ENCODE measurements around the gene KIF5C.

Gene KIF5C

DNA sequence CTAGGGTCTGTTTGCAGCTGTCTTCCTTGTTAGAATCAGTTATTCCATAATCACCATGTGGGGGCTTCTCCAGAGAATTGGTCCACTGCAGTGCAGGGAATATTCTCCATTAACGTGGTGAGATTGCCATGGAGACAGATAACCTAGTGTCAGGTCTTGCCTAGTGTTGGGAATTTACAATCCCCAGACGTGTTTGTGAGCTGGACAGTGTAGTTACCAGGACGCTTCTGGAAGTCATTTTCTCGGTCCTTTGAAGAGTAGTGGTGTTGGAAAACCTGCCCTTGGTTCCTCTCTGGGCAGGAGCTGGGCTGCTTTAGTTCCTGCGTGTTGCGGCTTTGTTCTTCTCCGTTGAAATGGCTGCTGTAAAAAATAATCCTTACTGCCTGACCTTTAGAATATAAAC lies 94.6 kb downstream of the KIF5C start (continued):
- TF ChIP-seq, protein P1, sequence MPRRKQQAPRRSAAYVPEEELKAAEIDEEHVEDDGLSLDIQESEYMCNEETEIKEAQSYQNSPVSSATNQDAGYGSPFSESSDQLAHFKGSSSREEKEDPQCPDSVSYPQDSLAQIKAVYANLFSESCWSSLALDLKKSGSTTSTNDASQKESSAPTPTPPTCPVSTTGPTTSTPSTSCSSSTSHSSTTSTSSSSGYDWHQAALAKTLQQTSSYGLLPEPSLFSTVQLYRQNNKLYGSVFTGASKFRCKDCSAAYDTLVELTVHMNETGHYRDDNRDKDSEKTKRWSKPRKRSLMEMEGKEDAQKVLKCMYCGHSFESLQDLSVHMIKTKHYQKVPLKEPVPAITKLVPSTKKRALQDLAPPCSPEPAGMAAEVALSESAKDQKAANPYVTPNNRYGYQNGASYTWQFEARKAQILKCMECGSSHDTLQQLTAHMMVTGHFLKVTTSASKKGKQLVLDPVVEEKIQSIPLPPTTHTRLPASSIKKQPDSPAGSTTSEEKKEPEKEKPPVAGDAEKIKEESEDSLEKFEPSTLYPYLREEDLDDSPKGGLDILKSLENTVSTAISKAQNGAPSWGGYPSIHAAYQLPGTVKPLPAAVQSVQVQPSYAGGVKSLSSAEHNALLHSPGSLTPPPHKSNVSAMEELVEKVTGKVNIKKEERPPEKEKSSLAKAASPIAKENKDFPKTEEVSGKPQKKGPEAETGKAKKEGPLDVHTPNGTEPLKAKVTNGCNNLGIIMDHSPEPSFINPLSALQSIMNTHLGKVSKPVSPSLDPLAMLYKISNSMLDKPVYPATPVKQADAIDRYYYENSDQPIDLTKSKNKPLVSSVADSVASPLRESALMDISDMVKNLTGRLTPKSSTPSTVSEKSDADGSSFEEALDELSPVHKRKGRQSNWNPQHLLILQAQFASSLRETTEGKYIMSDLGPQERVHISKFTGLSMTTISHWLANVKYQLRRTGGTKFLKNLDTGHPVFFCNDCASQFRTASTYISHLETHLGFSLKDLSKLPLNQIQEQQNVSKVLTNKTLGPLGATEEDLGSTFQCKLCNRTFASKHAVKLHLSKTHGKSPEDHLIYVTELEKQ (tag by site-specific recombination; IDR thresholded peaks at IDR 0.05; ENCODE audit: borderline replicate concordance) = no peak
- TF ChIP-seq, protein P2, sequence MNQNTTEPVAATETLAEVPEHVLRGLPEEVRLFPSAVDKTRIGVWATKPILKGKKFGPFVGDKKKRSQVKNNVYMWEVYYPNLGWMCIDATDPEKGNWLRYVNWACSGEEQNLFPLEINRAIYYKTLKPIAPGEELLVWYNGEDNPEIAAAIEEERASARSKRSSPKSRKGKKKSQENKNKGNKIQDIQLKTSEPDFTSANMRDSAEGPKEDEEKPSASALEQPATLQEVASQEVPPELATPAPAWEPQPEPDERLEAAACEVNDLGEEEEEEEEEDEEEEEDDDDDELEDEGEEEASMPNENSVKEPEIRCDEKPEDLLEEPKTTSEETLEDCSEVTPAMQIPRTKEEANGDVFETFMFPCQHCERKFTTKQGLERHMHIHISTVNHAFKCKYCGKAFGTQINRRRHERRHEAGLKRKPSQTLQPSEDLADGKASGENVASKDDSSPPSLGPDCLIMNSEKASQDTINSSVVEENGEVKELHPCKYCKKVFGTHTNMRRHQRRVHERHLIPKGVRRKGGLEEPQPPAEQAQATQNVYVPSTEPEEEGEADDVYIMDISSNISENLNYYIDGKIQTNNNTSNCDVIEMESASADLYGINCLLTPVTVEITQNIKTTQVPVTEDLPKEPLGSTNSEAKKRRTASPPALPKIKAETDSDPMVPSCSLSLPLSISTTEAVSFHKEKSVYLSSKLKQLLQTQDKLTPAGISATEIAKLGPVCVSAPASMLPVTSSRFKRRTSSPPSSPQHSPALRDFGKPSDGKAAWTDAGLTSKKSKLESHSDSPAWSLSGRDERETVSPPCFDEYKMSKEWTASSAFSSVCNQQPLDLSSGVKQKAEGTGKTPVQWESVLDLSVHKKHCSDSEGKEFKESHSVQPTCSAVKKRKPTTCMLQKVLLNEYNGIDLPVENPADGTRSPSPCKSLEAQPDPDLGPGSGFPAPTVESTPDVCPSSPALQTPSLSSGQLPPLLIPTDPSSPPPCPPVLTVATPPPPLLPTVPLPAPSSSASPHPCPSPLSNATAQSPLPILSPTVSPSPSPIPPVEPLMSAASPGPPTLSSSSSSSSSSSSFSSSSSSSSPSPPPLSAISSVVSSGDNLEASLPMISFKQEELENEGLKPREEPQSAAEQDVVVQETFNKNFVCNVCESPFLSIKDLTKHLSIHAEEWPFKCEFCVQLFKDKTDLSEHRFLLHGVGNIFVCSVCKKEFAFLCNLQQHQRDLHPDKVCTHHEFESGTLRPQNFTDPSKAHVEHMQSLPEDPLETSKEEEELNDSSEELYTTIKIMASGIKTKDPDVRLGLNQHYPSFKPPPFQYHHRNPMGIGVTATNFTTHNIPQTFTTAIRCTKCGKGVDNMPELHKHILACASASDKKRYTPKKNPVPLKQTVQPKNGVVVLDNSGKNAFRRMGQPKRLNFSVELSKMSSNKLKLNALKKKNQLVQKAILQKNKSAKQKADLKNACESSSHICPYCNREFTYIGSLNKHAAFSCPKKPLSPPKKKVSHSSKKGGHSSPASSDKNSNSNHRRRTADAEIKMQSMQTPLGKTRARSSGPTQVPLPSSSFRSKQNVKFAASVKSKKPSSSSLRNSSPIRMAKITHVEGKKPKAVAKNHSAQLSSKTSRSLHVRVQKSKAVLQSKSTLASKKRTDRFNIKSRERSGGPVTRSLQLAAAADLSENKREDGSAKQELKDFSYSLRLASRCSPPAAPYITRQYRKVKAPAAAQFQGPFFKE (tag by site-specific recombination; IDR thresholded peaks at IDR 0.05; ENCODE audit: borderline replicate concordance) = no peak
- TF ChIP-seq YY1 (tag by site-specific recombination; IDR thresholded peaks at IDR 0.05) (no peak), ZNF792 (tag by site-specific recombination; IDR thresholded peaks at IDR 0.05) (no peak), ZNF157 (tag by site-specific recombination; IDR thresholded peaks at IDR 0.05) (no peak), REPIN1 (tag by site-specific recombination; IDR thresholded peaks at IDR 0.05; ENCODE audit: low read depth) (no peak), IKZF3 (tag by site-specific recombination; IDR thresholded peaks at IDR 0.05) (no peak)
- TF ChIP-seq, protein P3, sequence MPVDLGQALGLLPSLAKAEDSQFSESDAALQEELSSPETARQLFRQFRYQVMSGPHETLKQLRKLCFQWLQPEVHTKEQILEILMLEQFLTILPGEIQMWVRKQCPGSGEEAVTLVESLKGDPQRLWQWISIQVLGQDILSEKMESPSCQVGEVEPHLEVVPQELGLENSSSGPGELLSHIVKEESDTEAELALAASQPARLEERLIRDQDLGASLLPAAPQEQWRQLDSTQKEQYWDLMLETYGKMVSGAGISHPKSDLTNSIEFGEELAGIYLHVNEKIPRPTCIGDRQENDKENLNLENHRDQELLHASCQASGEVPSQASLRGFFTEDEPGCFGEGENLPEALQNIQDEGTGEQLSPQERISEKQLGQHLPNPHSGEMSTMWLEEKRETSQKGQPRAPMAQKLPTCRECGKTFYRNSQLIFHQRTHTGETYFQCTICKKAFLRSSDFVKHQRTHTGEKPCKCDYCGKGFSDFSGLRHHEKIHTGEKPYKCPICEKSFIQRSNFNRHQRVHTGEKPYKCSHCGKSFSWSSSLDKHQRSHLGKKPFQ (tag by site-specific recombination; IDR thresholded peaks at IDR 0.05) = no peak
- TF ChIP-seq, protein P4, sequence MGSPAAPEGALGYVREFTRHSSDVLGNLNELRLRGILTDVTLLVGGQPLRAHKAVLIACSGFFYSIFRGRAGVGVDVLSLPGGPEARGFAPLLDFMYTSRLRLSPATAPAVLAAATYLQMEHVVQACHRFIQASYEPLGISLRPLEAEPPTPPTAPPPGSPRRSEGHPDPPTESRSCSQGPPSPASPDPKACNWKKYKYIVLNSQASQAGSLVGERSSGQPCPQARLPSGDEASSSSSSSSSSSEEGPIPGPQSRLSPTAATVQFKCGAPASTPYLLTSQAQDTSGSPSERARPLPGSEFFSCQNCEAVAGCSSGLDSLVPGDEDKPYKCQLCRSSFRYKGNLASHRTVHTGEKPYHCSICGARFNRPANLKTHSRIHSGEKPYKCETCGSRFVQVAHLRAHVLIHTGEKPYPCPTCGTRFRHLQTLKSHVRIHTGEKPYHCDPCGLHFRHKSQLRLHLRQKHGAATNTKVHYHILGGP (tag by site-specific recombination; IDR thresholded peaks at IDR 0.05) = no peak

DNA sequence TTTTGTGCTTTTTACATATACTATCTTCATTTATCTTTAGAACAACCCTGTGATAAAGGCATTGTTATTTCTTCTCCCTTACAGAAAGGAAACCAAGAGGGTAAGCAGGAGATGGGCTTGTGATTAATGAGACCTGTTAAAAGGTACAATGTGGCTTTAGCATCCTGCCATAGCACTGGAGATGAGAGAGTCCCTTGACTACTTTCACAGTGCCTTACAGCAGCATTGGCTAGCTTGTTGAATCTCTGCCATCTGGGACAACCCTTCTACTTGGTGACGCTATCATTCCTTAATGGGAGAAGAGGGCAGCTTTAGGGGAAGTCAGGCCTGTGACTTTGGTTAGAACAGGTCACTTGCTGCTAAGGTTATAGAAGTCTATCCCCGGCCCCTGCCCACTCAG lies 95.4 kb downstream of the KIF5C start:
- ChIA-PET CTCF (interaction anchor here (0.6 kb wide), 1 partner anchor 941 kb away, joined by 4 read pairs; no protein-coding TSS in a partner anchor), POLR2A (no interaction called here)
- Histone ChIP-seq H3K36me3 (ENCODE audit: control insufficient read depth in 2 of 2, insufficient read depth in 1 of 2, low read length in 2 of 2) (peaks cover 0 to 62% of the 10 kb centered on the region in 2 experiments; a peak in 1 of 3 replicates), H3K27ac (ENCODE audit: extremely low read depth, low read depth, low read length) (no peak overlapping the region), H3K4me3 (ENCODE audit: low read depth, low read length) (no peak overlapping the region), H3K4me1 (ENCODE audit: control insufficient read depth, insufficient read depth, low read length) (no peaks in the 10 kb centered on the region), H3K9me3 (ENCODE audit: control insufficient read depth, insufficient read depth, low read depth, low read length) (no peaks in the 10 kb centered on the region)
- no peak for TF ChIP-seq ZNF239 (tag by site-specific recombination; IDR thresholded peaks at IDR 0.05)
- TF ChIP-seq ZNF473 (tag by site-specific recombination; IDR thresholded peaks at IDR 0.05) = no peak
- TF ChIP-seq, protein P5, sequence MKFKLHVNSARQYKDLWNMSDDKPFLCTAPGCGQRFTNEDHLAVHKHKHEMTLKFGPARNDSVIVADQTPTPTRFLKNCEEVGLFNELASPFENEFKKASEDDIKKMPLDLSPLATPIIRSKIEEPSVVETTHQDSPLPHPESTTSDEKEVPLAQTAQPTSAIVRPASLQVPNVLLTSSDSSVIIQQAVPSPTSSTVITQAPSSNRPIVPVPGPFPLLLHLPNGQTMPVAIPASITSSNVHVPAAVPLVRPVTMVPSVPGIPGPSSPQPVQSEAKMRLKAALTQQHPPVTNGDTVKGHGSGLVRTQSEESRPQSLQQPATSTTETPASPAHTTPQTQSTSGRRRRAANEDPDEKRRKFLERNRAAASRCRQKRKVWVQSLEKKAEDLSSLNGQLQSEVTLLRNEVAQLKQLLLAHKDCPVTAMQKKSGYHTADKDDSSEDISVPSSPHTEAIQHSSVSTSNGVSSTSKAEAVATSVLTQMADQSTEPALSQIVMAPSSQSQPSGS (tag by site-specific recombination; IDR thresholded peaks at IDR 0.05; ENCODE audit: low read depth) = no peak
- no peak for TF ChIP-seq ZNF600 (tag by site-specific recombination; IDR thresholded peaks at IDR 0.05)
- no peak for TF ChIP-seq ZNF394 (tag by site-specific recombination; IDR thresholded peaks at IDR 0.05; ENCODE audit: borderline replicate concordance)
- TF ChIP-seq ZNF529 (tag by site-specific recombination; IDR thresholded peaks at IDR 0.05; ENCODE audit: insufficient replicate concordance) = no peak
- no peak for TF ChIP-seq KLF9 (tag by site-specific recombination; IDR thresholded peaks at IDR 0.05; ENCODE audit: low read depth)
- TF ChIP-seq, protein P6, sequence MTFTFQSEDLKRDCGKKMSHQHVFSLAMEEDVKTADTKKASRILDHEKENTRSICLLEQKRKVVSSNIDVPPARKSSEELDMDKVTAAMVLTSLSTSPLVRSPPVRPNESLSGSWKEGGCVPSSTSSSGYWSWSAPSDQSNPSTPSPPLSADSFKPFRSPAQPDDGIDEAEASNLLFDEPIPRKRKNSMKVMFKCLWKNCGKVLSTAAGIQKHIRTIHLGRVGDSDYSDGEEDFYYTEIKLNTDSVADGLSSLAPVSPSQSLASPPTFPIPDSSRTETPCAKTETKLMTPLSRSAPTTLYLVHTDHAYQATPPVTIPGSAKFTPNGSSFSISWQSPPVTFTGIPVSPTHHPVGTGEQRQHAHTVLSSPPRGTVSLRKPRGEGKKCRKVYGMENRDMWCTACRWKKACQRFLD (tag by site-specific recombination; IDR thresholded peaks at IDR 0.05) = no peak
- TF ChIP-seq ZNF221 (tag by site-specific recombination; IDR thresholded peaks at IDR 0.05; ENCODE audit: borderline replicate concordance) = no peak
- TF ChIP-seq BCL11A (tag by site-specific recombination; IDR thresholded peaks at IDR 0.05; ENCODE audit: low read depth) = no peak
